ENCODE data around the gene NLK.

DNA sequence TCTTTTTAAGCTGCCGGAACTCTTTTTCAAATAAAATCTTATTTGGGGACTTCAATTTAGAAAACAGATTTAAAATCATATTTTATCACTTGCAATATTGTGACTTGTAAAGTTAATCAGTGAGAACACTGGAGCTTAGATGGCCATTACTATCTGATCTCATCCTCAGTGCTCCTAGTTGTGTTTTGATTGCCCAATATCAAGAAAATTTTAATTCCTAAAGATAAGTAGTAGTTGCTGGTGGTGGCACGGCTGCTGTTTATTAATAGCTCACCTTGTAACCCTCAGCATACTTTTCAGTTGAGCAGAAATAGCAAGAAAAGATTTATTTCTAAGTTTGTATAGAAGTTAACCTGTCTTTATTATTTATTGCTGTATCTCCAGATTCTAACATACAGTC, 124.0 kb downstream of the NLK start:
- TF ChIP-seq, protein P1, sequence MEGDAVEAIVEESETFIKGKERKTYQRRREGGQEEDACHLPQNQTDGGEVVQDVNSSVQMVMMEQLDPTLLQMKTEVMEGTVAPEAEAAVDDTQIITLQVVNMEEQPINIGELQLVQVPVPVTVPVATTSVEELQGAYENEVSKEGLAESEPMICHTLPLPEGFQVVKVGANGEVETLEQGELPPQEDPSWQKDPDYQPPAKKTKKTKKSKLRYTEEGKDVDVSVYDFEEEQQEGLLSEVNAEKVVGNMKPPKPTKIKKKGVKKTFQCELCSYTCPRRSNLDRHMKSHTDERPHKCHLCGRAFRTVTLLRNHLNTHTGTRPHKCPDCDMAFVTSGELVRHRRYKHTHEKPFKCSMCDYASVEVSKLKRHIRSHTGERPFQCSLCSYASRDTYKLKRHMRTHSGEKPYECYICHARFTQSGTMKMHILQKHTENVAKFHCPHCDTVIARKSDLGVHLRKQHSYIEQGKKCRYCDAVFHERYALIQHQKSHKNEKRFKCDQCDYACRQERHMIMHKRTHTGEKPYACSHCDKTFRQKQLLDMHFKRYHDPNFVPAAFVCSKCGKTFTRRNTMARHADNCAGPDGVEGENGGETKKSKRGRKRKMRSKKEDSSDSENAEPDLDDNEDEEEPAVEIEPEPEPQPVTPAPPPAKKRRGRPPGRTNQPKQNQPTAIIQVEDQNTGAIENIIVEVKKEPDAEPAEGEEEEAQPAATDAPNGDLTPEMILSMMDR (IDR thresholded peaks at IDR 0.05) = no peak
- TF ChIP-seq POLR2A (IDR thresholded peaks at IDR 0.05) = no peak

Measured in body of pancreas (tissue), 4 donors.